HG03575 (cell line): ENCODE results near the gene PRUNE2.
"Not testable (repeated sequence)": the region's sequence is repeated elsewhere in the genome, so short reads cannot be mapped to it uniquely, and the experiment has no call there.

Experiments used
- ATAC-seq: cut with Tn5 transposase; IDR thresholded peaks from one replicate; pipeline ENCODE4 v1.9.1; 2021; ENCODE audit not compliant: unreplicated experiment, insufficient number of reproducible peaks, low FRiP score; ENCODE audit errors: extremely low read depth

PRUNE2 gene, protein sequence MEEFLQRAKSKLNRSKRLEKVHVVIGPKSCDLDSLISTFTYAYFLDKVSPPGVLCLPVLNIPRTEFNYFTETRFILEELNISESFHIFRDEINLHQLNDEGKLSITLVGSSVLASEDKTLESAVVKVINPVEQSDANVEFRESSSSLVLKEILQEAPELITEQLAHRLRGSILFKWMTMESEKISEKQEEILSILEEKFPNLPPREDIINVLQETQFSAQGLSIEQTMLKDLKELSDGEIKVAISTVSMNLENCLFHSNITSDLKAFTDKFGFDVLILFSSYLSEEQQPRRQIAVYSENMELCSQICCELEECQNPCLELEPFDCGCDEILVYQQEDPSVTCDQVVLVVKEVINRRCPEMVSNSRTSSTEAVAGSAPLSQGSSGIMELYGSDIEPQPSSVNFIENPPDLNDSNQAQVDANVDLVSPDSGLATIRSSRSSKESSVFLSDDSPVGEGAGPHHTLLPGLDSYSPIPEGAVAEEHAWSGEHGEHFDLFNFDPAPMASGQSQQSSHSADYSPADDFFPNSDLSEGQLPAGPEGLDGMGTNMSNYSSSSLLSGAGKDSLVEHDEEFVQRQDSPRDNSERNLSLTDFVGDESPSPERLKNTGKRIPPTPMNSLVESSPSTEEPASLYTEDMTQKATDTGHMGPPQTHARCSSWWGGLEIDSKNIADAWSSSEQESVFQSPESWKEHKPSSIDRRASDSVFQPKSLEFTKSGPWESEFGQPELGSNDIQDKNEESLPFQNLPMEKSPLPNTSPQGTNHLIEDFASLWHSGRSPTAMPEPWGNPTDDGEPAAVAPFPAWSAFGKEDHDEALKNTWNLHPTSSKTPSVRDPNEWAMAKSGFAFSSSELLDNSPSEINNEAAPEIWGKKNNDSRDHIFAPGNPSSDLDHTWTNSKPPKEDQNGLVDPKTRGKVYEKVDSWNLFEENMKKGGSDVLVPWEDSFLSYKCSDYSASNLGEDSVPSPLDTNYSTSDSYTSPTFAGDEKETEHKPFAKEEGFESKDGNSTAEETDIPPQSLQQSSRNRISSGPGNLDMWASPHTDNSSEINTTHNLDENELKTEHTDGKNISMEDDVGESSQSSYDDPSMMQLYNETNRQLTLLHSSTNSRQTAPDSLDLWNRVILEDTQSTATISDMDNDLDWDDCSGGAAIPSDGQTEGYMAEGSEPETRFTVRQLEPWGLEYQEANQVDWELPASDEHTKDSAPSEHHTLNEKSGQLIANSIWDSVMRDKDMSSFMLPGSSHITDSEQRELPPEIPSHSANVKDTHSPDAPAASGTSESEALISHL (N-terminal part only)

DNA sequence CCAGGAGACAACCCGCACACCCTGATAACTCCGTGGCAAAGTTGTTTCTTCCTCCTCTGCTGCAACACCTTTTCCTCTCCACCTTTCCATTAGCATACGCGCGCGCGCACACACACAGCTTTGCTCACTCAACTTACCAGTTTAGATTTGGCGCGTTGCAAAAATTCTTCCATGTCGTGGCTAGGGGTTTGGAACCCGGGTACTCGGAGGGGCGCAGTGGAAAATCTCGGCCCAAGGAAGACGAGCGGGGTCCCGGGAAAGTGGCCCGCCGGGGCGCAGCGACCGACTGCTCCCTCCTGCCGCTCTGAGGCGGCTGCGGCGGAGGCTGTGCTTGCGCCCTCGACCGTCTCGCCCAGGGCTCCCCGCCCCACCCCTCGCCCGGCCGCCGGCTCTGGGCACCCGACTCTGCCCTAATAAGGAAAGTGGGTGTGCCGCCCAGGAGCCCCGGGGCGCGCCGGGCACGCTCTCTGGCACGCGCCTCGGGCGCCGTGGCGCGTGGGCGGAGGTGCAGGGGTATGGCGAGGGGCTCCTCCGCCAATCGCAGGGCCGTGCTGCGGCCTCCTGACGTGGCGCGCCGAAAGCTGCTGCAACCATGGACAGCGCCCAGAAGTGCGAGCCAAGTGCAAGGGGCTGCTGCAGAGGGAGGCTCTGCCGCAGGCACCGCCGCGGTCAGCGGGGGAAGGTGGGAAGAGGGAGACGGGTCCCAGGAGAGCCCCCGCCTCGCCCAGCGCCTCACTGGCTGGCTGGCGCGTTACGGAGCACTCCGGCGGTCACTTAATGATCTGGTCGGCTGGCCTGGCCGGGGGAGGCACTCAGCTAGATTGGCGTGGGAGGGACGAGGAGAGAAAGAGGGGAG, at the start of gene PRUNE2:
Gene PRUNE2 (minus strand): TSS at position 324 of the 856 bp plus-strand sequence. CDS start 151 bp downstream, at position 173.
- no peak for ATAC-seq

DNA sequence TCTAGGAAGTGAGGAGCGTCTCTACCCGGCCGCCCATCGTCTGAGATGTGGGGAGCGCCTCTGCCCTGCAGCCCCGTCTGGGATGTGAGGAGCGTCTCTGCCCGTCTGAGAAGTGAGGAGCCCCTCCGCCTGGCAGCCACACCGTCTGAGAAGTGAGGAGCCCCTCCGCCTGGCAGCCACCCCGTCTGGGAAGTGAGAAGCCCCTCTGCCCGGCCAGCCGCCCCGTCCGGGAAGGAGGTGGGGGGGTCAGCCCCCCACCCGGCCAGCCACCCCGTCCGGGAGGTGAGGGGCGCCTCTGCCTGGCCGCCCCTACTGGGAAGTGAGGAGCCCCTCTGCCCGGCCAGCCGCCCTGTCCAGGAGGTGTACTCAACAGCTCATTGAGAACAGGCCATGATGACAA, 49.5 kb upstream of the PRUNE2 start:
- ATAC-seq, result not testable (repeated sequence)

DNA sequence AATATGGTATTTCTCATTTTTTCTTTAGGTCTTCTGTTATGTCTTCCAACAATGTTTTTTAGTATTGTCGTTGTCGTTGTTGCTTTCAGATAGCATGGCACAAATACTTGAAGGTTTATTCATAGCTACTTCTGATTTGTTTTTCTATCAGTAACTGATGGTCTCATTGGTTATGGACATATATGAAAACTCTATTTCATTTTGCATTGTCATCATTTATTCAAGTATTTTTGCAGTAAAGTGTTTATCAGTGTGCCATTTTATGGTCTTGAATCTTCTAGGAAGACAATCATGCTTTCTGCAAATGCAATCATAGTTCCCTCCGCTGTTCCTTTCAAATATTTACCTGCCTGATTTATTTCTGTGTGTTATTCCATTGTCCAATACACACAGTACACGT, 44.0 kb upstream of the PRUNE2 start:
- no peak for ATAC-seq

DNA sequence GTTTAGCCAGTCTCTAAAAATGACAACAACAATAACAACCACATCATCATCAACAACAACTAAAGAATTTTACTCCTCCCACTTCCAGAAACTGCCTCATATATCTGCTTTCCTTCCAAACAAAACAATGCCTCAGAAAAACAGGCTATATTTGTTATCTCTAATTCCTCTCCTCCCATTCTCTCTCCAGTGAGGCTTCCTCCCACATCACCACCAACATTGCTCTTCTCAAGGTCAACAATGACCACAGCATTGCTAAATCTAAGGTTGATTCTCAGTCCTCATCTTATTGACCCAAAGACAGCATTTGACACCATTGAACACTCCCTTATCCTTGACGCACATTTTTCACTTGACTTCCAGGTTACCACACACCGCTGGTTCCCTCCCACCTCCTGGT, 38.1 kb upstream of the PRUNE2 start:
- ATAC-seq, result no peak

DNA sequence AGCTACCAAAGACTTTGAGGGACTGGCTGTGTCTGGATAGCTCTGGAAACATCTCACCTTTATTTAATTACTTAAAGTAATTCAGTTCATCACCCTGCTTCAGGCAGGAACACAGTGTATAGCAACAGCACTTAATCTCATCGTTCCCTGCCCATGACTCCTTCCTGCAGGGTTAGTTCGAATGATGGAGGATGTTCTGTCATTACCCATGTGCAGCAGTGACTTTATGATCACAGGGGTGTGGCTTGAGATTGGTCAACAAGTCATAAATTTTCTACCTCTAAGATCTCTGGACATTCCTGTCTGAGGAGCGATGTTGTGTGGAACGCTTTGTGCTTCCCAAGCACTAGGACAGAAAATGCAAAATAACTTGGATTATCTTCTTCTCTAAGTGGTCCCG, 37.1 kb upstream of the PRUNE2 start:
- no peak for ATAC-seq

DNA sequence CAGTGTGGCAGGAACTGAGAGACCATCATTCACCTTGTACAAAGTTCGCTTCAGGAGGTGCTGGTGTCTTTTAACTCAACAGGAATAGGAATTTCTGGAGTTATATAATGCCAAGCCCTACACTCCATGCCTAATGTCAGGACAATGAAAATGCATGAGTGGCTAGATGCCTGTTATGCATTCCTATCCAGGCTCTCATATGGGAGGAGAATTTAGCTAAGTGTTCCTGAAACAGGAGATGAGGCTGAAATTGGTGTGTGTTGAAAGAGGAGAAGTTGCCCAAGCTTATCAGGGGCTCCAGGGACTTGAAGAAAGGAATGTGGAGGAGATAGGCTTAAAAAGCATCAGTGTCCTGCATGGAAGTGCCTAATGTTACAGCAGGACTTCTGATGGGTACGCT, 26.8 kb upstream of the PRUNE2 start:
- no peak for ATAC-seq

DNA sequence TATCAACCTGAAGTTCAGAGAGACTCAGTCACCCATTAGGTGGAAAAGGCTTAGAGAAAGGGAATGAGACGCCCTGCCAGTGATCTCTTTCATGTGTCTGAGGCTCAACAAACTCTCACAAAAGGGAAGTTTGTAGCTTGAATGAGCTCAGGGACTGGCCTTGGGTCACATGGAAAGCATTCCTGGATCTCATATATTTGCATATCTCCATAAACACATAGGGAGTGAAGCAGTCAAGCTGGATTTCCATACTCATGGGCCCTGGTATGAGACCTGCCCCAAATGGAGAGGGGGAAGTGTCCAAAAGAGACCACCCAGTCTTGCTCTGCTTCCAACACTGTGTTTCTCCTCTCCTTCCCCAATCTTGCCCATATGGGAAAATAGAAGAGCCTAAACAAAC, 26.4 kb upstream of the PRUNE2 start:
- no peak for ATAC-seq

DNA sequence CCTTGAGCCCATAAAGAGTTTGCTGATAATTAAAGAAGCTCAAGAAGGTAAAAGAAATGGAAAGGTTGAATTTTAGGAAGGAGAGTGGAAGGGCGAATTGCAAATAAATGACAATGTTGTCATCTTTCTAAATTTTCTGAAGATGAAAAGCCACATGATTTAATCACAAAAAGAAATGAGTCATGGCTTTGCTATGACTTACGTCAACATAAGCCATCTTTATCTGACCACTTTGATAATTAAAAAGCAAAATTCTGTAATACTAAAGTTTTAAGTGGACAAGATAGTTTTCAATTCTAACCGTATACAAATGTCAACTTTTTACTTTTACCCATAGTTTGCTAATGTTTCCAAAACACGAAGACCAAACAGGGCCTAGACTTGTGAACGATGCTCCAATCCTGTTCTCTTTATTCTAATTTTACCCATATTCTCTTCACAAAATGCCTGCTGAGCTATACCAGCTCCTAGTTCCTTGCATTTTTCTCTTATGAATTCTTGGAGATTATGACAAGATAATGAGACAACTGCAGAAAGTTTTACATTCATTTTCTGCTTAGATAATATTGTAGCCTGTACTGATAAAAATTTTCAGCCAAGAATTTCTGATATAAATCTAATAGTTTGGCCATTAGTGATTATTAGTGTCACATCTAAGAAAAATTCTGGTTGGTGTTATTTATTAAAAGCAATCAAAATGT, 21.8 kb upstream of the PRUNE2 start:
- ATAC-seq, result no peak

DNA sequence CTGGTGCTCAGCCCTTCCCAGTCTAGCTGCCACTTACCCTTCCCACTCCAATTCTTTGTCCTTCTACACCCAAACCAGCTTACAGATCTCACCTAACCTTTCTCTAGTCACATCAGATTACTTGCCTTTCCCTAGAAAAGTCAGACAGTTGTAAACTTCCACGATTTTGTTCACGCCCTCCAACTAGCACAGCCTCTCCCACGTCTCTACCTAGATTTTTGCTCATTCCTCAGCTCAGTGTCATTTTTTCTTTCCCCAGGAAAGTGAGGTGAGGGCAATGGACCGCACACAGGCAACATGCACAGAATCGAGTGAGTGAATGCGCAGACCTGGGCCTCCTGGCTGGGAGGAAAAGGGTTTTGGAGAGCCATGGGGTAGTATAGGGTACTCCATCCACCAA, 20.9 kb upstream of the PRUNE2 start:
- ATAC-seq, result no peak

DNA sequence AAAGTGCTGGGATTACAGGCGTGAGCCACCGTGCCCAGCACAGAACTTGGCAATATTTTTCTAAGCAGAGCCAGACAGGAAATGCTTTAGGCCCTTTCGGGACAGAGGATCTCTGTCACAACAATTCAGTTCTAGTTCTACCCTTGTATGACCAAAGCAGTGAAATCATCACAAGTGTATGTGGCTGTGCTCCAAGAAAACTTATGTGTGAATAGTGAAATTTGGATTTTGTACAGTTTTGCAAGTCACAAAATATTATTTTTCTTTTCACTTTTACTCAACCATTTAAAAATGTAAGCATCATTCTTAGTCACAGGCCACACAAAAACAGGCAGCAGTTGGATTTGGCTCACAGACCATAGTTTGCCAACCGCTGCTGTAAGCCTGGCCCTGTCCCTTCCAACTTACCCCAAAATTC, 20.4 kb upstream of the PRUNE2 start:
- no peak for ATAC-seq

DNA sequence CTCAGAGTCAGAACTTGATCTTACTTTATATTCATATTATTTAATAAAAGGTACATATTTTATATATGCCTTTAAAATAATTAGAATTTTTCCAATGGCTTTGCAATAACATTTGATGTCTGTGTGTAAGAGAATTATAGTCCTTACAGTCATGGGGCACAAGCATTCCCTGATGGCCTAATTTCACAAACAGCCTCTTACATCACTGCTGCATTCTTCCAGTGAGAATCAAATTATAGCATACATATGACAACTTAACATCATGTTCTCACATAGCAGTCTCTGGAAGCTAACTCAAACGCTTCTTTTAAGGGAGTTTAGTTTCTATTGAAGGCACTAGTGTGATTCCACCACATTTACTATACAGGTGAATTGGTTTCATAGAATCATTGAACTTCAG, 15.3 kb upstream of the PRUNE2 start:
- no peak for ATAC-seq

DNA sequence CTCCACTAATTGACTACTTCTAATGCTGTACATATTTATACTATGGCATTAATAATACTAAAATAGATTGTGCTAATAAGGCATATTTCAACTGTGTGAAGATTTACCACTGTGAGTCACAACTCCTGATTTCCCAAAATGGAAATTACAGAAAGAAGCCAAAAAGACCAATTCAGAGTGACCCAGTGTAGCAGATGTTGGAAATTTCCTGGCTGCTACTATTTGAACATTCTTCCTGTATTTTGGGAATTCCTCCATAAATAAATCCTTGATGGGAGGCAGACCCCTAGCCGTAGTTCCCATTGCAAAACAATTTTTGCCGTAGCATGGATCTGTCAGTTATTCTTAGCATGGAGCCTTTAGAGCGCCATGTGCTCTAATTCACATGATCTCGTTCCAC, 11.4 kb upstream of the PRUNE2 start:
- no peak for ATAC-seq

DNA sequence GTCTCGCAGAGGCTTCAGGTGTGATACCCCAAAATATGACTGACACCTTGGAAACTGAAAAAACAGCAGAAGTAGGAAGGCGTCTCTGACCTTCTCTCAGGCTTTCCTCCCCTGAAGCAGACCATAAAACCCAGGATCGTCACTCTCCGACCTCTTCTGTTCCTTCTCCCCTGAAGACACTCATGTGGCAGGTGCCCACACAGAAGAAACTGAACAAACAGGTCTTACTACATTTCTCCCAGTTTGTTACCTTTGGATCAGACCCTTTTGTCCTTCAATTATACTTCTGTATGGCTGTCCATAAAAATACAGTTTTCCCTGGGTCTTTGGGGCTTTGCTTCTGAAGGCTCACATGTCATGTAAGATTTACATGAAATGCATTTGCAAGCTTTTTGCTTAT, 10.3 kb upstream of the PRUNE2 start:
- ATAC-seq, result no peak

DNA sequence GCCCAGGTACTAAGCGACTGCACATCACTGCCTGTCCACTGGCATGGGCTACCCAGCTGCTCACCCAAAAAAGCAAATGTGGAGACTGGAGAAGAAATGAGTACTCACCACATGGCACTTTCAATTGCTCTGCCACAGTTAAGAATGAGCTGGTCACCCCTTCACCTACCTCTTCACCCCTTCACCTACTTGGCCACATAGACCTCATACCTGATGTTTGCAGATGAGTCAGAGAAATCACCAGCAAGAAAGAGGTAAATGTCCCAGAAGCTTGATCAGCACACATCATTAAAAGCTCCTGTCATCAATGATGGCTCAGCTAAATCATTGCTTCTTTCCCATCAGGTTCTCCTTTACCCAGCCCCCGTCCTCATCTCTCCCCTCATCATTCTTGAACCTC, 7.6 kb upstream of the PRUNE2 start:
- ATAC-seq, result no peak

DNA sequence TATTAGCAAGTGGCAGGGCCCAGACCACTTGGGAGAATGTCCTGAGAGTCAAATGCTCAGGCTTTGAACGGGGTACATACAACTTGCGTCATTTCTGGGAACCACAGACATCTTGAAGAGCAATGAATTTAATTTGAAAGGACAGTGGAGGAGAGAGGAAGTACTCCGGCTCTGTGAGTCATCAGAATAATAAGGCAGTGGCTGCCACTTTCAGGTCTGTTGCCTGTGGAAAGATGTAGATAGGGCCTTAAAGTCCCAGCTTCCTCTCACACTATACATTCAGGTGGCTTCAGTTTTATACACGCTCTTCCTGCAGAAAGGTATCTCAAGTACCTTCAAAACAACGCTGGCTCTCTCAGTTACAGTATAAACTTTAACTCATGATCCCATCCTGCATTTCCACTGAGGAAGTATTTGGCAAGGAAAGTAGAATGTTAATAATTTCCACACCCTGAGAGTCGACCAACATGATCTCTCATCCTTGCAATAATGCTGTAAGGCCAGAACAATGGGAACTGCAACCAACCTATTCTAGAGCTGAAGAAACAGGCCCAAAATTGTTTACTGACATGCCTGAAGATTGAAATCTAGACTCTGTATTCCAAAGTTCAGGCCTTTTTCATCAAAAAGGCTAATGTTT, 6.8 kb upstream of the PRUNE2 start:
- no peak for ATAC-seq

DNA sequence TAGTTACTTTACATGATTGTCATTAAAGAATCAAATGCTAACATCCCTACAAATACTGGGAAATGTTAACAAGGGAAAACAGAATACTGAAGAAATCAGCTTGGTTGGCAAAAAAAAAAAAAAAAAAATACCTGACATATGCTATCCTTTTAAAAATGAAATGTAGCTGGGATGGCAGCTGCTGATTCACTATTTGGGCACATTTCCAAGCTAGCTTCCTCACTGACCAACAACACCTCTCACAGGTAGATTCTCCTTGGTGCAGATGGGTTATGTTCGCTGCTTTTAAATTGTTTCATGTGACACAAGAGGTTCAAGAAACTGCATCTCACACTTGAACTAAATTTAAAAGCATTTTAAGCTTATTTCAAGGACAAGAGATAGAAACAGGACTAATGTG, 6.1 kb upstream of the PRUNE2 start:
- ATAC-seq, result no peak

DNA sequence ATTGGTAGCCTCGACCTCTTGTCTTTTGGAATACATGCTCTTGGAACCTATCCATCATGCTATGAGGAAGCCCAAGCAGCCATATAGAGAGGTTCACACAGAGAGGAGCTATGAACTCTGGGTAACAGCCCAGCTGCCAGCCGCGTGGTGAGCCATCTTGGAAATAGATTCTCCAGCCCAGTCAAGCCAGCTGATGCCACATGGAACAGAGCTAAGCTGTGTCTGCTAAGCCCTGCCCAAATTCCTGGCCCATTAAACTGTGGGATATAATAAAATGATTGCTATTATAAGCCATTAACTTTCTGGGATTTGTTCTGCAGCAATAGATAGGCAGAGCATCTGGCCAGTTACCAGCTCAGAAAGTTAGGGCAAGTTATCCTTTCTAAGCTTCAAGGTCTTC, 4.9 kb upstream of the PRUNE2 start:
- ATAC-seq, result no peak

DNA sequence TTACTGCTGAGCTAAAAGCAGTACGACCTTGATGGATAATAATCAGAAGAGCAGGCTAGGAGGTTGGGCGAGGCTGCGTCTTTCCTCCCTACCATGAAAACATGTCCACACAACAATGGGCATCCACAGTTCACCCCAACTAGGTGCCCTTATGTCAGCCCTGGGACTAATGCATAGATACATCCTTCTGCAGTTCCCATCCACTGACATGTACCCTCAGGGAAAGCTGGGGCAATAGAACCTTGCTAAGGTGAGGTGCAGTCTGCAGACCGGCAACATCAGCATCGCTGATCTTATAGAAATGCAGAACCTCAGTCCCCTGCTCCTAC, 697 bp upstream of the PRUNE2 start:
- ATAC-seq, result no peak
